ENCODE results near the gene PPP2R2B.

Gene PPP2R2B

DNA sequence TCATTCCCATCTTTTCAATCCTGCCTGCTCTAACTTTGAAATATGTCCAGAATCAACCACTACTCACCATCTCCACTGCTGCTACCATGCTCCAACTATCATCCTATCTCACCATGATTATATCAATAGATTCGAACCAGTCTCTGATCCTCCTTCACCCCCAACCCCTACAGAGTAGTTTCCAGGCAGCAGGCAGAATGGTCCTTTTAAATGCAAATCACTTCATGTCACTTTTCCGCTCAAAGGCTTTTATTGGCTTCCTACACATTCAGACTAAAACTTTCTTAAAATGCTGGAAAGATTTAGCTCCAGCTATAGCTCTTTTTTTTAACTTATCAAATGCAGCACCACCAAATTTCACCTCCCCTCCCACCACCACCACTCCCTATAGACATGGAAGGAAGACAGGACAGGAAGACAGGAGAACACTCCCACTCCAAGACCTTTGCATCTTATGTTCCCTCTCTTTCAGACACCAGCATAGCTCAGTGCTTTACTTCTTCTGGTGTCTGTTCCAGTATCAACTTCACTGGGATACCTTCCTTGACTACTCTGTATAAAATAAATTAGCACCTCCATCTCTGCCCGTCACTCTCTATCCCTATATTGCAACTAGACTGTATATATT lies 9.9 kb upstream of the PPP2R2B start:
- H3K9me3 ChIP-seq (replicated peaks; ENCODE audit: insufficient read depth, low read length), result no peaks in the 10 kb centered on the region
- no peak overlapping the region for H3K27ac ChIP-seq (ENCODE audit: low read length)
- DNase-seq, result no peak
- H3K36me3 ChIP-seq (replicated peaks; ENCODE audit: insufficient read depth, low read length), result no peaks in the 10 kb centered on the region
- no peak overlapping the region for H3K4me2 ChIP-seq (ENCODE audit: low read depth, low read length)
- no peaks in the 10 kb centered on the region for H3K79me2 ChIP-seq (ENCODE audit: low read length)
- TF ChIP-seq, protein P1, sequence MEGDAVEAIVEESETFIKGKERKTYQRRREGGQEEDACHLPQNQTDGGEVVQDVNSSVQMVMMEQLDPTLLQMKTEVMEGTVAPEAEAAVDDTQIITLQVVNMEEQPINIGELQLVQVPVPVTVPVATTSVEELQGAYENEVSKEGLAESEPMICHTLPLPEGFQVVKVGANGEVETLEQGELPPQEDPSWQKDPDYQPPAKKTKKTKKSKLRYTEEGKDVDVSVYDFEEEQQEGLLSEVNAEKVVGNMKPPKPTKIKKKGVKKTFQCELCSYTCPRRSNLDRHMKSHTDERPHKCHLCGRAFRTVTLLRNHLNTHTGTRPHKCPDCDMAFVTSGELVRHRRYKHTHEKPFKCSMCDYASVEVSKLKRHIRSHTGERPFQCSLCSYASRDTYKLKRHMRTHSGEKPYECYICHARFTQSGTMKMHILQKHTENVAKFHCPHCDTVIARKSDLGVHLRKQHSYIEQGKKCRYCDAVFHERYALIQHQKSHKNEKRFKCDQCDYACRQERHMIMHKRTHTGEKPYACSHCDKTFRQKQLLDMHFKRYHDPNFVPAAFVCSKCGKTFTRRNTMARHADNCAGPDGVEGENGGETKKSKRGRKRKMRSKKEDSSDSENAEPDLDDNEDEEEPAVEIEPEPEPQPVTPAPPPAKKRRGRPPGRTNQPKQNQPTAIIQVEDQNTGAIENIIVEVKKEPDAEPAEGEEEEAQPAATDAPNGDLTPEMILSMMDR (IDR thresholded peaks at IDR 0.05; ENCODE audit: low read length), result no peak
- TF ChIP-seq EZH2 (optimal IDR thresholded peaks at IDR 0.05; ENCODE audit: low read depth, low read length), result no peak
- no peak for TF ChIP-seq EZH2phosphoT487 (IDR thresholded peaks at IDR 0.05; ENCODE audit: low read length)
- H4K20me1 ChIP-seq (ENCODE audit: insufficient read depth, low read length), result no peaks in the 10 kb centered on the region
- no peaks in the 10 kb centered on the region for H3K27me3 ChIP-seq (replicated peaks; ENCODE audit: insufficient read depth, low read length)
- no peaks in the 10 kb centered on the region for H3F3A ChIP-seq (ENCODE audit: insufficient read depth, low read length)
- H3K4me1 ChIP-seq (ENCODE audit: low read length), result no peaks in the 10 kb centered on the region
- no peak overlapping the region for H3K4me3 ChIP-seq (ENCODE audit: low read length)
- H3K9me2 ChIP-seq (replicated peaks; ENCODE audit: insufficient read depth, low read length), result no peaks in the 10 kb centered on the region
- no peak overlapping the region for H2AFZ ChIP-seq (ENCODE audit: low read length)
- no peak overlapping the region for H3K9ac ChIP-seq (ENCODE audit: low read length)

DNA sequence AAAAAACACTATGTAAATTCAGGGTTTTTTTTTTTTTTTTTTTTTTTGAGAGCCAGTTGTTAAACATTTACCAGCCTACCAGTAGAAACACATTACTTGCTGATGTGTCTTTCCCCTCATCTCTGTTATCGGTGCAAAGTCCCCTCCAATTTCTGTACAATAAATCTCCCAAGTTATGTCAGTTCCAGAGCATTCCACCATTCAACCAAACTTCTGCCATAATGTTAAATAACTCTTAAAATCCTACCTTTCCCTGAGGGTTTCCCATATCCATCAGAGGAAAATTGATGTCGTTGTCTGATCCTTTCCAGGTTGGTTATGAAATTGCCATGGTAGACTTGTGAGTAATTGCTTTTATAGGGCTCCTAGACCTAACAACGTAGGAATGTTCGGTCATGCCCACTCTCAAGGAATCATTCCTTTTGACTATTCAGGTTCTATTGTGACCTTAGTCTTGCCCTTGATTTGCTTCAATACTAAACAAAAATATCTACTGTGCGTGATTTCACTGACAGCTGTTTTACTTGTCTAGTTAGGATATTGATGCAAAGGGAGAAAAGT lies 5.6 kb upstream of the PPP2R2B start:
- no peaks in the 10 kb centered on the region for H3K9me2 ChIP-seq (replicated peaks; ENCODE audit: insufficient read depth, low read length)
- no peak overlapping the region for H2AFZ ChIP-seq (ENCODE audit: low read length)
- H3K9me3 ChIP-seq (replicated peaks; ENCODE audit: insufficient read depth, low read length), result no peaks in the 10 kb centered on the region
- H3K4me3 ChIP-seq (ENCODE audit: low read length), result no peak overlapping the region
- no peaks in the 10 kb centered on the region for H4K20me1 ChIP-seq (ENCODE audit: insufficient read depth, low read length)
- no peak overlapping the region for H3K27ac ChIP-seq (ENCODE audit: low read length)
- H3K27me3 ChIP-seq (replicated peaks; ENCODE audit: insufficient read depth, low read length), result peaks cover 3% of the 10 kb centered on the region
- DNase-seq, result no peak
- TF ChIP-seq, protein P1 (IDR thresholded peaks at IDR 0.05; ENCODE audit: low read length), result no peak
- TF ChIP-seq EZH2 (optimal IDR thresholded peaks at IDR 0.05; ENCODE audit: low read depth, low read length), result no peak
- TF ChIP-seq EZH2phosphoT487 (IDR thresholded peaks at IDR 0.05; ENCODE audit: low read length), result no peak
- no peaks in the 10 kb centered on the region for H3K36me3 ChIP-seq (replicated peaks; ENCODE audit: insufficient read depth, low read length)
- no peak overlapping the region for H3K4me2 ChIP-seq (ENCODE audit: low read depth, low read length)
- H3K9ac ChIP-seq (ENCODE audit: low read length), result no peak overlapping the region
- no peaks in the 10 kb centered on the region; the same call in 1 of the 2 replicates for H3F3A ChIP-seq (ENCODE audit: insufficient read depth, low read length)
- H3K79me2 ChIP-seq (ENCODE audit: low read length), result no peaks in the 10 kb centered on the region
- no peaks in the 10 kb centered on the region for H3K4me1 ChIP-seq (ENCODE audit: low read length)

DNA sequence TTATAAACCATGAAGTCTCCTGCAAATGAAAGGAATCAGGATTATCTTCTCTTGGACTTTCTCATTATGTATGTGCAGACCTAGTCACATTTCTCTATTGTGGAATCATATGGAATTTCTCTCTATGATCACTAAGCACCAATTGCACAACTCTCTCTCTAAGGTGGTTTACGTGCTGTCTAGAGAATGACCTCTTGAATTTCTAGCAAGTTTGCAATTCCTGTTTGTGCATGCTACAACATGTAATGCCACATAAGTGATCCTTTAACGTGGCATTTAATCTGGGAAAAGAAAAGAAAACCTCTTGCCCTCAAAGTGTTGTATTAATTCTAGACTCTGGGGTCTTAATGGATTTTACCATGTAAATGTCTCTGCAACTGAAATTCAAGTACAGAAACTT lies 5.0 kb upstream of the PPP2R2B start:
- Histone ChIP-seq H3K4me1 (ENCODE audit: low read length) (no peaks in the 10 kb centered on the region), H3K9ac (ENCODE audit: low read length) (no peak overlapping the region), H3K9me3 (replicated peaks; ENCODE audit: insufficient read depth, low read length) (no peaks in the 10 kb centered on the region), H3K9me2 (replicated peaks; ENCODE audit: insufficient read depth, low read length) (no peaks in the 10 kb centered on the region), H3K79me2 (ENCODE audit: low read length) (no peaks in the 10 kb centered on the region), H2AFZ (ENCODE audit: low read length) (no peak overlapping the region), H3K36me3 (replicated peaks; ENCODE audit: insufficient read depth, low read length) (no peaks in the 10 kb centered on the region), H3K27me3 (replicated peaks; ENCODE audit: insufficient read depth, low read length) (peaks cover 9% of the 10 kb centered on the region), H3K4me2 (ENCODE audit: low read depth, low read length) (no peak overlapping the region), H3F3A (ENCODE audit: insufficient read depth, low read length) (no peaks in the 10 kb centered on the region; the same call in 1 of the 2 replicates), H3K4me3 (ENCODE audit: low read length) (no peak overlapping the region), H3K27ac (ENCODE audit: low read length) (no peak overlapping the region), H4K20me1 (ENCODE audit: insufficient read depth, low read length) (no peaks in the 10 kb centered on the region)
- DNase-seq, result no peak
- TF ChIP-seq, protein P1 (IDR thresholded peaks at IDR 0.05; ENCODE audit: low read length), result no peak
- no peak for TF ChIP-seq EZH2phosphoT487 (IDR thresholded peaks at IDR 0.05; ENCODE audit: low read length)
- TF ChIP-seq EZH2 (optimal IDR thresholded peaks at IDR 0.05; ENCODE audit: low read depth, low read length), result no peak
